GM13976 (cell line): ENCODE measurements around the gene COG7.

Source experiments
- DNase-seq: peaks from one replicate; pipeline ENCODE4 v3.0.0; 2012; ENCODE audit warnings: low spot score
- in situ Hi-C: fragments of 300-500 bp; cut with MboI; formaldehyde crosslinking; loops from one replicate; pipeline ENCODE4 v1.12.0; 2022; ENCODE audit warnings: low sequenced_read_pairs, mixed read lengths, inconsistent platforms; ENCODE audit not compliant: unreplicated experiment
- TF ChIP-seq, protein P1 (sequence below): IDR thresholded peaks from 2 replicates; pipeline ENCODE4 v1.5.1; 2012; ENCODE audit warnings: borderline replicate concordance, mild to moderate bottlenecking; ENCODE audit not compliant: insufficient read depth; ENCODE audit errors: extremely low read depth, missing control alignments, control extremely low read depth

Gene COG7

DNA sequence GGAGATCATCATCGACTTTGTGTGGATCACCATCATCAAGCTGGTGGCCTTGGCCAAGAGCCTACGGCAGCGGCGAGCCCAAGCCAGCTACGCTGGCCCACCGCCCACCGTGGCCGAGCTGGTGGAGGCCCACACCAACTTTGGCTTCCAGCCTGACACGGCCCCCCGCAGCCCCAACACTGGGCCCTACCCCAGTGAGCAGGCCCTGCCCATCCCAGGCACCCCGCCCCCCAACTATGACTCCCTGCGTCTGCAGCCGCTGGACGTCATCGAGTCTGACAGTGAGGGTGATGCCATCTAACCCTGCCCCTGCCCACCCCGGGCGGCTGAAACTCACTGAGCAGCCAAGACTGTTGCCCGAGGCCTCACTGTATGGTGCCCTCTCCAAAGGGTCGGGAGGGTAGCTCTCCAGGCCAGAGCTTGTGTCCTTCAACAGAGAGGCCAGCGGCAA lies 72.5 kb downstream of the COG7 start:
- TF ChIP-seq, protein P1, sequence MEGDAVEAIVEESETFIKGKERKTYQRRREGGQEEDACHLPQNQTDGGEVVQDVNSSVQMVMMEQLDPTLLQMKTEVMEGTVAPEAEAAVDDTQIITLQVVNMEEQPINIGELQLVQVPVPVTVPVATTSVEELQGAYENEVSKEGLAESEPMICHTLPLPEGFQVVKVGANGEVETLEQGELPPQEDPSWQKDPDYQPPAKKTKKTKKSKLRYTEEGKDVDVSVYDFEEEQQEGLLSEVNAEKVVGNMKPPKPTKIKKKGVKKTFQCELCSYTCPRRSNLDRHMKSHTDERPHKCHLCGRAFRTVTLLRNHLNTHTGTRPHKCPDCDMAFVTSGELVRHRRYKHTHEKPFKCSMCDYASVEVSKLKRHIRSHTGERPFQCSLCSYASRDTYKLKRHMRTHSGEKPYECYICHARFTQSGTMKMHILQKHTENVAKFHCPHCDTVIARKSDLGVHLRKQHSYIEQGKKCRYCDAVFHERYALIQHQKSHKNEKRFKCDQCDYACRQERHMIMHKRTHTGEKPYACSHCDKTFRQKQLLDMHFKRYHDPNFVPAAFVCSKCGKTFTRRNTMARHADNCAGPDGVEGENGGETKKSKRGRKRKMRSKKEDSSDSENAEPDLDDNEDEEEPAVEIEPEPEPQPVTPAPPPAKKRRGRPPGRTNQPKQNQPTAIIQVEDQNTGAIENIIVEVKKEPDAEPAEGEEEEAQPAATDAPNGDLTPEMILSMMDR: no peak
- DNase-seq: no peak
- in situ Hi-C loops: no loop called here

DNA sequence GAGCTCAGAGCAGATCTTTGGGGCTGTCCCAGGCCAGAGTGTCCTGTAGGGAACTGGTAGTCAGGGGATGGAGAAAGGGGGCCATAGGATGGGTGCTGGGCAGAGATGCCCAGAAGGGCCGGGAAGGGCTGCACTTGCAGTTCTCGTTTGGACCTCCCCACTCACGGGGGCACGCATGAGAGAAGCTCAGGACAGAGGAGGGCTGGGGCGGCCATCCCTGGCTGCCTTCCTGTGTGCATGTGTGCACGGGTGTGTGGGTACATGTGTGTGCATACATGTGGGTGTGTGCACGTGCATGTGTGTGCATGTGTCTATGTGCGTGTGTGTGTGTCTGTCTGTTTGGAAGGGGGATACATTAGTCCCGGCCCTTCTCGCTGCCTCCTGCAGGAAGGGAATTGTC lies 73.3 kb downstream of the COG7 start:
- in situ Hi-C loops: no loop called here
- TF ChIP-seq, protein P1: no peak
- DNase-seq: no peak

DNA sequence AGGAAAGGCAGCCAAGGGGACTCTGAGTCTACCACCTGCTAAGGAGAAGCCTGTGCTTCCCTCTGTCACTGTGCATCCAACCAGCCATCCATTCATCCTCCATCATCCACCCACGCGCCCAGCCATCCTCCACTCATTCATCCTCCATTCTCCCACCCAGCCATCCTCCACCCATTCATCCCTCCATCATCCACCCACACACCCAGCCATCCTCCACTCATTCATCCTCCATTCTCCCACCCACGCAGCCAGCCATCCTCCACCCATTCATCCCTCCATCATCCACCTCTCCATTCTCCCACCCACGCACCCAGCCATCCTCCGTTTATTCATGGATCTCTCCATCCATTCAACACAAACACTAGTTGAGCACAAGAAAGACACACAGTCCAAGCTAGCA lies 74.1 kb downstream of the COG7 start:
- no peak for DNase-seq
- in situ Hi-C loops: no loop called here
- TF ChIP-seq, protein P1: no peak

DNA sequence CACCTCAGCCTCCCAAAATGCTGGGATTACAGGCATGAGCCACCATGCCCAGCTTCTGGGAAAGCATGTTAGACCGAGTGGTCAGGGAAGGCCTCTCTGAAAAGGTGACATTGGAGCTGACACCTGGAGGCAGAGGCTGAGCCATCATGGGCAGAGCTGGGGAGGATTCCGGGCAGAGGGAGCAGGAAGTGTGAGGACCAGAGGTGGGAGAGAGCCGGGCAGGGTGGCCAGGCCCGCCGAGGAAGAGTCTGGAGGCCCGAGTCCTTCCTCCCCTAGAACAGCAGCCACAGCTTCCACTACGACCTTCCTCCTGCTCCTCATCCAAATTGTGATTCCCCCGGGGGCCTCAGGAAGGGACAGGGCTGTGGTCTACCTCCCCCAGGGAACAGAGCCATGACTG lies 74.7 kb downstream of the COG7 start:
- TF ChIP-seq, protein P1: no peak
- no peak for DNase-seq
- in situ Hi-C loops: no loop called here

DNA sequence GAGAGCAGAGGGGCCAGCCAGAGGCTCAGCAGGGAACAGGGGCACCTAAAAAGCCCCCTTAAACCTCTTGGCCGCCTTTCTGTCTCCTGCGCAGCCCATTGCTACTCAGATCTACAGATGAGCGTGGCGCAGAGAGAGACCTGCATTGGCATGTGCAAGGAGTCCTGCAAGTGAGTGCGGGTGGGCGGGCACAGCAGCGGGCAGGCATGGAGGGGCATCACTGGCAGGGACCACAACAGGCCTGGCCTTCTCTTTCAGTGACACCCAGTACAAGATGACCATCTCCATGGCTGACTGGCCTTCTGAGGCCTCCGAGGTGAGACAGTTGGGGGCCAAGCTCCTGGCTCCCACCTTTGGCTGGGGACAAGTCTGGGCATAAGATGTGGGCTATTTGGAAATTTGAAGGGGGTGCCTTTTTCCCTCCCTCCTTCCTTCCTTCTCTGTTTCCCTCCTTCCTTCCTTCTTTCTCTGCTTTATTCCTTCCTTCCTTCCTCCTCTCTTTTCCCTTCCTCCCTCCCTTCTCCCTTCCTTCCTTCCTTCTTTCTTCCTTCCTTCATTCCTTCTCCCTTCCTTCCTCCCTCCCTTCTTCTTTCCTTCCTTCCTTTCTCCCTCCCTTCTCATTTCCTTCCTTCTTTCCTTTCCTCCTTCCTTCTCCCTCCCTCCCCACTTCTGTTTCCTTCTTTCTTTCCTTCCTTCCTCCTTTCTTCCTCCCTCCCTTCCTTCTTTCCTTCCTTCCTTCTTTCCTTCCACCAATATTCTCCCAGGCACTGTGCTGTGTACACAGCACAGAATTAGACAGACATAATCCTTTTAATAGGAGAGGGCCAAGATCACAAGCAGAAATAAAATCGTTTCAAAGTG lies 75.7 kb downstream of the COG7 start:
- DNase-seq: no peak
- TF ChIP-seq, protein P1: no peak
- in situ Hi-C loops: no loop called here

- TF ChIP-seq, protein P1: no peak
- DNase-seq: no peak
- in situ Hi-C loops: no loop called here
Observed at GRCh38 chr16:23375643-23376042, 77.3 kb downstream of the COG7 start.
